Measurements from ENCODE around the gene LSAMP.
"Not testable (repeated sequence)": the region's sequence is repeated elsewhere in the genome, so short reads cannot be mapped to it uniquely, and the experiment has no call there.

Gene LSAMP

GRCh38 chr3:115788921-115789470 lies 656.3 kb downstream of the LSAMP start:
- DNase-seq, result peak; percentile 96

DNA sequence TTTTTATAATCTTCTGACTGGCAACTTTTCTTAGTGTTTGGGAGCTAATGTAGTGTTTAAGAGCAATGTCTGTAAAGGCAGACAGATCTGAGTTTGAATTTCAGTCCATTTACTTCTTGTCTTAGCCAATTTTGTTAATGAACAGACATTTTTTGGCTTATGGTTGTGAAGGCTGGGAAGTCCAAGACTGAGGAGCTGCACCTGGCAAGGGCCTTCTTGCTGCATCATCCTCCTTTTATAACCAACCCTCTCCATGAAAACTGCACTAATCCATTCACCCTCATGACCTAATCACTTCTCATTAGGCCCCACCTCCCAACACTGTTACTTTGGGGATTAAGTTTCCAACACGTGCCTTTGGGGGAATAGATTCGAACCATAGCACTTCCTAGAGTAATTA lies 657.5 kb downstream of the LSAMP start:
- no peak for DNase-seq

DNA sequence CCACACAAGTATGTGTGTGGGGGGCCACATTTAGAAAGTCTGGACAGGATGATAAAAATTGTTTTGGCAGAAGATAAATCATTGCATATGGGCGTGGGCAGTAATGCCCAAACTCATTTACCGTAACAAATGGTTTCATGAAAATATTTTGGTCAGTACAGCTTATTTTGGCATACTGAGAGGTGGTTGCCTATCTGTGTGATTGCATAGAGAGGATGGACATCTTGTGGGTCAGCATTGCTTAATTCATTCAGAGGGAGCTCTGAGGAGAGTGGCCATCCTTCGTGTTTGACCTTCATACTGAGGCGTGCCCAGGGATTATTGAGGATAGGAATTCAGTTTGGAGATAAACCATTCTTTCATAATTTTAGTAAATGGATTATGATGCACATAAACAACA lies 659.5 kb downstream of the LSAMP start:
- DNase-seq, result no peak

DNA sequence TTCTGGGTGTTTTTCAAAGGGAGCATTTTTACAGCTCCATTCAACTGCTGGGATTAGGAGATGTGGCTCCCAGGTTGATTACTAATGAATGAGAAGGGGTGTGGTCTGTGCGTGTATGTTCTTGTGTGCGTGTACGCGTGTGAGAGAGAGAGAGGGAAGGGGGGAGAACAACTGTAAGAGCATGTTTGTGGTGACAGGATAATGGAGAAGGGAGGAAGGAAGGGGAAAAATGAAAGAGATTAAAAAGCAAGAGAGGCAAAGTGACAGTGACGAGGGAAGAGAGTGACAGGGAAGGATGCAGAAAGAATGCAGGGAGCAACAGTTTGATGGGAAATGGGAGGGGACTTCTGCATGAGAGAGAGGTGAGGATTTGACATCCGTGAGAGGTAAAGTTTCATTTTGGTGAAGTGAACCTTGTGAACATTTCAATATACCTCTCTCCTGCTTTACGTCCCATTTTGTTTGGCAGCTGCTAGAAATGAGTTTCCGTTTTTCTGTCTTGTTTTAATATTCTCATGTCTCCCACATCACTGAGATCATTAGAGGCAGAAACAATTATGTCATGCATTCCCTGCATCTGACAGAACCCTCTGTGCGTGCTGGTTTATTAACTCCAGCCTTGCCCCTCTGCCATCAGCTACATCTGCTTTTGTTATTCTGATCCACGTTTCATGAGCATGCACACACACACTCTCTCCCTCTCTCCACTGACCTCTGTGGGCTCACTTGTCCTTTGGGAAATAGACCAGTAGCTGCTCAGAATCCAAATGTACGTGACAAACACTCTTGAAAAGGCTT lies 660.3 kb downstream of the LSAMP start:
- DNase-seq, result peak; percentile 82

DNA sequence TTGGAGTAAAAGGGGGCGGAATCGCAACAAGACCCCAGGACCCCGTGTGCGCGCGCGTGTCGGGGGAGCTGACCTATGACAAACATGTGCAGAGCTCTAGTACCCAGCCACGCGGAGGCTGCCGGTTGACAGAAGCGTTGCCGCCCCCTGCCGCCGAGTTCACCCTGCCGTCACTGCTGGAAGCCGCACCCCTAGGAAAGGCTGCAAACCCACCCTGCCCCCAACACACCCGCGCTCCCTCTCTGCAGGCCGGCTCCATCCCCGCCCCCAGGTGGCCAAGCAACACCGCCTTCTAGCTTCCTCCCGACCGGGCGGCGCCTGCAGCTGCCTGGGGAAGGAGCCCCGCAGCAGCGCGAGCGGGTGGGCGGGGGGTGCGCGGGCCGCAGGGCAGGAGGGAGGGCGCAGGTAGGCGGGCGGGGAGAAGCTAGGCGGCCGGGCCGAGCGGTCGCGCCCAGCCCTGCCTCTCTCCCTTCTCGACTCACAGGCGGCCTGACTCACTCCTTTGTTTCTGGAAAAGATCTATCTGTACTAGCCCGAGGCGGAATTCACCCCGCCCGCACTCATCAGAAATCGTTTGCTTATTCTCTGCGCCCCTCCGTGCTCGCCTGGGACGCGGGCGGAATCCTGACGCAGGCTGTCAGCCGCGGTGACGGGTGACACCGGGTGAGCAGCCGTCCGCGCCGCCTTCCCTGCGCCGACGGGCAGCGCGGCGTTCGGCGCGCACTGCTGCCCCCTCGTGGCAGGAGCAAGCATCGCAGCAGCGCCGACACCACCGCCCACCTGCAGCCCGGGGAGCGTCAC lies 661.1 kb downstream of the LSAMP start:
- DNase-seq, result peak; percentile 79

DNA sequence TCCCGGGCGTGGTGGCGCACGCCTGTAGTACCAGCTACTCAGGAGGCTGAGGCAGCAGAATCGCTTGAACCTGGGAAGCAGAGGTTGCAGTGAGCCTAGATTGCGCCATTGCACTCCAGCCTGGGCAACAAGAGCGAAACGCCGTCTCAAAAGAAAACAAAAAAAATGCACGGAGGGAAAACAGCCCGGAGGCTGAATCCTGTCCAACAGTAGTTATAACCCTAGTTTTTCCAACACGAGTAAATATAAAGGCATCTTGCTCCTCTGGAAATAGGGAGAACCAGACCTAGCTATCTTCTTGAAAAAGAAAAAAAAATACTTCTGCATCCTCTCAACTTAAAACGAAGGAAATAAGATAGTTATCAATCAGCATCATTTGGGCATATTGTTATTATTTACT lies 661.9 kb downstream of the LSAMP start:
- not testable (repeated sequence) for DNase-seq

- no peak for DNase-seq
Measured at GRCh38 chr3:115779011-115779410, 666.3 kb downstream of the LSAMP start.

GRCh38 chr3:115772951-115773350 lies 672.3 kb downstream of the LSAMP start:
- no peak for DNase-seq

GRCh38 chr3:115768661-115769060 lies 676.6 kb downstream of the LSAMP start:
- no peak for DNase-seq

DNA sequence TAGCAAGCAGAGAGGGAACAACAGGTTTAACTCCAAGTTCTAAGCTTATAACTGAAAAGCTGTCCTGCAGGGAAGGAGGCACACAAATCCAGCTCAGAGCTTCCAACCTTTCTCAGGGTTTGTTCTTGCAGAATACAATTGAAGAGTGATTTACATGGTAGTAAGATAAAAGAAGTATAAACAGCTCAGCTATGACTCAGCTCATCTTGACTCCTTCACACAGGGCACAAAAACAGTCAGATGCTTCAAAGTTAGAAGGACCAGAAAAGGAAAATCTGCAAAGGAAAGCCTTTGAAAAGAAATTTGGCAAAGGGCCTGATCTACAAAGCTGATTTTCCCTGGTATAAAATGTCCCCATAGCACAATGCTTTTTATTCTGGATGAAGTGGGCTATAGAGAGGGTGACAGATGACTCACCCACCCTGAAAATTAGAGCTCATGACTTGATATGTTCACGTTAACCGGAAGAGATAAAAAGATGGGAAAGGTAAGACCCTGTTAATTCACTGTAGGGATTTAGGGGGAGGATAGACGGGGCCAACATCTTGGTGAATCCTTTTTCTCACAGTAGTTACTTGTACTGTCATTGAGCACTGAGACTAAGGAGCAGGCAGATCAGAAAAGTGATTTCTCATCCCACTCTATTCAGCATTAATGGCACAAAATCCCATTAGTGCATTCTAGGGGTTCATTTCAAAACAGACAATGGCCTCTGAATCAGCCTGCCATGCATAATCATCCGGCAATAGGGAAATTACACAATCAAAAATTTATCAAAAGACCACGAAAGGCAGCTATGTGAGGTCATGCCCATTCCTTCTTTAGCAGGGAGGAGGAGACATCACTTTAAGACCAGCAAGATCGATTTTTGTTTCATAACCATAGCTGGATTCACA lies 678.5 kb downstream of the LSAMP start:
- peak; percentile 15 for DNase-seq

- DNase-seq, result no peak
Measured at GRCh38 chr3:115761927-115762305, 683.4 kb downstream of the LSAMP start.

- no peak for DNase-seq
Measured at GRCh38 chr3:115760716-115761115, 684.6 kb downstream of the LSAMP start.

DNA sequence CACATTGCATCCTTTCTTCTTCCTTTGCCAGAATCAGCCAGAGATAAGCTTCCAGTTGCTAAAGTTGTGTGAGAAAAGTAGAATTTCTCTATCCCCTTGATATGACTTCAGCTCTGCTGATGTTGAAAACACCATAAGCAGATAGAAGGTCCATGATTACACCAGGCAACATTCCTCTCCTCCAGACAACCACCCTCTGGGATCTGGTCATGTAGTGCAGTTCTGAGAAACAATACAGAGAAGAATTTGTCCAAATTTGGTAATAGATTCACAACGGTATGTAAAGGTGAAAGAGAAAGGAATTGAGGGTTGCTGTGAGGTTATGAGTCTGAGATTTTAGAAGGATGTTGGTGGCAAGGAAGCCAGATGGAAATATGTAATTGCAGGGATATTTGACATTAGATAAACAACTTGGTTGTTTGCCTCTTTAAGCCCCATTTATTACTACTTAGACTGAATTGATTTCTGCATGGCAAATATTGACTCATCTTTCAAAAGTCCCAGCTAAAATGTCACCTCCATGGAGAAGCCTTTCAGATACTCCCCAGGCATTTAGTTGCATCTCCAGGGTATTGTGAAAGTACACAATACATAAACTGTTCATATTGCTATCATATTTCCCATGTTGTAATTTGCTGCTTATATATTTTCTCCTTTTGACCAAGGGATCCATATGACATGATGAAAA lies 687.1 kb downstream of the LSAMP start:
- no peak for DNase-seq

- DNase-seq, result not testable (repeated sequence)
Measured at GRCh38 chr3:115752978-115753377, 692.3 kb downstream of the LSAMP start.
